Measurements from ENCODE around the gene ZCCHC8.
"Not testable (repeated sequence)": the region's sequence is repeated elsewhere in the genome, so short reads cannot be mapped to it uniquely, and the experiment has no call there.

ZCCHC8 gene

GRCh38 chr12:122503147-122503751, 2.5 kb upstream of the ZCCHC8 start:
- Histone ChIP-seq H3K36me3 (peaks cover 54 to 61% (median 56%) of the 10 kb centered on the region in 11 experiments), H3K4me3 (no peak overlapping the region), H4K20me1 (peaks cover 18 to 72% (median 53%) of the 10 kb centered on the region in 11 experiments), H3K4me2 (peak overlapping the region in 5 of 11 experiments; percentile 75 to 99 (median 82); a peak in 6 of 22 replicates), H3K9ac (no peak overlapping the region; a peak in 1 of 22 replicates), H3K27me3 (no peaks in the 10 kb centered on the region), H3K4me1 (peaks cover 30 to 80% (median 46%) of the 10 kb centered on the region in 10 experiments), H3K9me3 (replicated peaks in 1 of 11) (no peaks in the 10 kb centered on the region), H3K27ac (peak overlapping the region in 2 of 11 experiments; percentile 96 to 97; a peak in 3 of 22 replicates)
- TF ChIP-seq Cebpa-rat (IDR thresholded peaks at IDR 0.05): no peak

GRCh38 chr12:122501489-122501989, 807 bp upstream of the ZCCHC8 start:
- peaks cover 39 to 56% (median 51%) of the 10 kb centered on the region in 11 experiments for H3K36me3 ChIP-seq
- H3K27ac ChIP-seq: peak overlapping the region; percentile 52 to 97 (median 92)
- no peaks in the 10 kb centered on the region for H3K27me3 ChIP-seq
- H3K9me3 ChIP-seq (replicated peaks in 1 of 11): no peaks in the 10 kb centered on the region
- peak overlapping the region; percentile 80 to 96 (median 86) for H3K4me3 ChIP-seq
- peak overlapping the region; percentile 55 to 99 (median 81) for H3K4me2 ChIP-seq
- peak overlapping the region; percentile 91 to 97 (median 94) for H3K9ac ChIP-seq
- peaks cover 3 to 72% (median 38%) of the 10 kb centered on the region in 11 experiments; a peak in 18 of 22 replicates for H4K20me1 ChIP-seq
- TF ChIP-seq Cebpa-rat (IDR thresholded peaks at IDR 0.05): no peak
- H3K4me1 ChIP-seq: peaks cover 44 to 80% (median 60%) of the 10 kb centered on the region in 10 experiments

GRCh38 chr12:122499991-122500684, 594 bp downstream of the ZCCHC8 start:
- peak overlapping the region; percentile 80 to 96 (median 86) for H3K4me3 ChIP-seq
- H3K9ac ChIP-seq: peak overlapping the region; percentile 91 to 97 (median 94)
- peaks cover 34 to 56% (median 51%) of the 10 kb centered on the region in 11 experiments for H3K36me3 ChIP-seq
- H3K27ac ChIP-seq: peak overlapping the region; percentile 89 to 97 (median 92)
- no peaks in the 10 kb centered on the region for H3K9me3 ChIP-seq (replicated peaks in 1 of 11)
- TF ChIP-seq Cebpa-rat (IDR thresholded peaks at IDR 0.05): peak in 5 of 11 experiments; percentile 20 to 78 (median 45); a peak in 5 of 22 replicates
- no peaks in the 10 kb centered on the region for H3K27me3 ChIP-seq
- H3K4me1 ChIP-seq: peaks cover 43 to 69% (median 53%) of the 10 kb centered on the region in 10 experiments
- H3K4me2 ChIP-seq: peak overlapping the region; percentile 76 to 94 (median 86)
- H4K20me1 ChIP-seq: peaks cover 0 to 62% (median 31%) of the 10 kb centered on the region in 11 experiments; a peak in 18 of 22 replicates

GRCh38 chr12:122495258-122495657, 5.5 kb downstream of the ZCCHC8 start:
- Histone ChIP-seq H3K9ac (no peak overlapping the region), H3K36me3 (peaks cover 51 to 76% (median 74%) of the 10 kb centered on the region in 11 experiments), H3K4me3 (no peak overlapping the region), H3K27me3 (no peaks in the 10 kb centered on the region), H3K4me2 (peak overlapping the region in 7 of 11 experiments; percentile 2 to 28 (median 22); a peak in 7 of 22 replicates), H3K4me1 (peaks cover 24 to 51% (median 35%) of the 10 kb centered on the region in 10 experiments), H3K27ac (no peak overlapping the region), H4K20me1 (peaks cover 0 to 68% (median 36%) of the 10 kb centered on the region in 11 experiments; a peak in 17 of 22 replicates), H3K9me3 (replicated peaks in 1 of 11) (no peaks in the 10 kb centered on the region)
- no peak for TF ChIP-seq Cebpa-rat (IDR thresholded peaks at IDR 0.05)

GRCh38 chr12:122493222-122493621, 7.5 kb downstream of the ZCCHC8 start:
- H3K4me2 ChIP-seq; H3K9me3 ChIP-seq (replicated peaks in 1 of 11); H3K4me3 ChIP-seq; H3K9ac ChIP-seq; H3K27ac ChIP-seq; H3K27me3 ChIP-seq: not testable (repeated sequence)
- Histone ChIP-seq H3K4me1 (peaks cover 12 to 37% (median 21%) of the 10 kb centered on the region in 10 experiments), H3K36me3 (peaks cover 71 to 96% (median 95%) of the 10 kb centered on the region in 11 experiments), H4K20me1 (peaks cover 0 to 51% (median 29%) of the 10 kb centered on the region in 11 experiments; a peak in 17 of 22 replicates)

GRCh38 chr12:122491991-122492390, 8.7 kb downstream of the ZCCHC8 start:
- no peak overlapping the region for H3K4me2 ChIP-seq
- H3K4me3 ChIP-seq: no peak overlapping the region
- no peak overlapping the region for H3K9ac ChIP-seq
- peaks cover 5 to 24% (median 11%) of the 10 kb centered on the region in 10 experiments; a peak in 17 of 20 replicates for H3K4me1 ChIP-seq
- no peaks in the 10 kb centered on the region for H3K27me3 ChIP-seq
- no peaks in the 10 kb centered on the region for H3K9me3 ChIP-seq (replicated peaks in 1 of 11)
- peaks cover 84 to 100% (median 99%) of the 10 kb centered on the region in 11 experiments for H3K36me3 ChIP-seq
- no peak for TF ChIP-seq Cebpa-rat (IDR thresholded peaks at IDR 0.05)
- no peak overlapping the region for H3K27ac ChIP-seq
- H4K20me1 ChIP-seq: peaks cover 0 to 45% (median 24%) of the 10 kb centered on the region in 11 experiments; a peak in 17 of 22 replicates

- Histone ChIP-seq H3K27me3 (no peaks in the 10 kb centered on the region), H3K4me3 (no peak overlapping the region), H3K9me3 (replicated peaks in 1 of 11) (no peaks in the 10 kb centered on the region), H3K4me1 (peaks cover 0 to 8% (median 4%) of the 10 kb centered on the region in 10 experiments; a peak in 5 of 20 replicates), H4K20me1 (peaks cover 1 to 36% (median 23%) of the 10 kb centered on the region in 11 experiments; a peak in 14 of 22 replicates), H3K27ac (no peak overlapping the region), H3K4me2 (no peak overlapping the region), H3K9ac (no peak overlapping the region), H3K36me3 (peaks cover 96 to 100% (median 99%) of the 10 kb centered on the region in 11 experiments)
- no peak for TF ChIP-seq Cebpa-rat (IDR thresholded peaks at IDR 0.05)
Observed at GRCh38 chr12:122489038-122489437, 11.7 kb downstream of the ZCCHC8 start.

GRCh38 chr12:122487807-122488206, 12.9 kb downstream of the ZCCHC8 start:
- H3K9me3 ChIP-seq (replicated peaks in 1 of 11); H3K27me3 ChIP-seq; H3K27ac ChIP-seq; H3K4me1 ChIP-seq; H3K4me3 ChIP-seq; H3K9ac ChIP-seq; H3K4me2 ChIP-seq: not testable (repeated sequence)
- H3K36me3 ChIP-seq: peaks cover 95 to 100% (median 100%) of the 10 kb centered on the region in 11 experiments
- H4K20me1 ChIP-seq: peaks cover 0 to 35% (median 11%) of the 10 kb centered on the region in 11 experiments; a peak in 13 of 22 replicates
